Breast epithelium (tissue), 3 donors: ENCODE results near the gene TNFSF8.

Experiments
- CTCF ChIP-seq, 3 donors: fragments of 450-650 bp; IDR thresholded peaks; one replicate each; pipeline ENCODE4 v1.5.1; 2016 to 2017; ENCODE audit warnings: antibody characterized with exemption in 3 of 3, mild to moderate bottlenecking in 3 of 3, moderate library complexity in 3 of 3
- POLR2A ChIP-seq: fragments of 450-650 bp; IDR thresholded peaks from one replicate; pipeline ENCODE4 v1.6.1; 2016; ENCODE audit warnings: antibody characterized with exemption, mild to moderate bottlenecking, moderate library complexity

- TF ChIP-seq CTCF (IDR thresholded peaks at IDR 0.05) = no peak
- no peak for TF ChIP-seq POLR2A
Observed at GRCh38 chr9:114913656-114914055, 16.7 kb downstream of the TNFSF8 start.
